Stimulated activated CD4-positive, alpha-beta T cell treated with anti-CD3 and anti-CD28 coated beads, Interleukin-12 subunit alpha, Interleukin-12 subunit beta, amount 100 ng/mL, for 4 hours (primary cell): ENCODE measurements around the gene ERH.
"Not testable (repeated sequence)": the region's sequence is repeated elsewhere in the genome, so short reads cannot be mapped to it uniquely, and the experiment has no call there.

Experiments used
- DNase-seq: peaks from one replicate; pipeline ENCODE4 v3.0.0-alpha.2; 2020

Gene ERH

DNA sequence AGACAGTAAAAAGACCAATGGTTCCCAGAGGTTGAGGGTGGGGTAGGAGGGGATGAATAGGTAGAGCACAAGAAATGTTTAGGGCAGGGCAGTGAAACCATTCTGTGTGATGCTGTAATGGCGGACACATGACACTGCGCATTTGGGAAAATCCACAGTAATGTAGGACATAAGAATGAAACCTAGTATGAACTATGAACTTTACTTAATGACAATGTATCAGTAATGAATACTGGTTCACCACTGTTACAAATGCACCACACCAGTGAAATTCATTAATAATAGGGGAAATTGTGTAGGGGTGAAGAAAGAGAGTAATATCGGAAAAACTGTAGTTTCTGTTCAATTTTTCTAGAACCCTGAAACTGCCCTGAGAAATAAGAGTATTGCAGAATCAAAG is 5.6 kb downstream of the ERH start:
- DNase-seq, result no peak

DNA sequence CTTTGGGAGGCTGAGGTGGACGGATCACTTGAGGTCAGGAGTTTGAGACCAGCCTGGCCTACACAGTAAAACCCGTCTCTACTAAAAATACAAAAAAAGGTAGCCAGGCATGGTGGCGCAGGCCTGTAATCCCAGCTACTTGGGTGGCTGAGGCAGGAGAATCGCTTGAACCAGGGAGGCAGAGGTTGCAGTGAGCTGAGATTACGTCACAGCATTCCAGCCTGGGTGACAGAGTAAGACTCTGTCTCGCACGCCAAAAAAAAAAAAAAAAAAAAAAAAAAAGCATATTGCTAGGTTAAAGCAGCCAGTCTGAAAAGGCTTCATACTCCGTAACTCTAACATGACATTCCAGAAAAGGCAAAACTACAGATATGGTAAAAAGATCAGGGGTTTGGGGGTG is 6.7 kb downstream of the ERH start:
- not testable (repeated sequence) for DNase-seq

DNA sequence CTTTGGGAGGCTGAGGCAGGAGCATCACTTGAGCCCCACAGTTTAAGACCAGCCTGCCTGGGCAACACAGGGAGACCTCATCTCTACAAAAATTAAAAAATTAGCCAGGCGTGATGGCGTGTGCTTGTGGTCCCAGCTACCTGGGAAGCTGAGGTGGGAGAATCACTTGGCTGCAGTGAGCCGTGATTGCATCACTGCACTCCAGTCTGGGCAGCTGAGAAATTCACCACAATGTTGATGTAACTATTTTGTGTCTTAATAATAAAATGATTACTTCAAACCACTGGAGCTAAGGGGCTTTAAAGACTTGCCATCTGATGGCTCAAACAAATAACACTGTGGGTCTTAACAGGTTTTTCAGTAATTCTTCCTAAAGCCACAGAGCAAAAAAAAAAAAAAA is 10.8 kb downstream of the ERH start:
- no peak for DNase-seq

DNA sequence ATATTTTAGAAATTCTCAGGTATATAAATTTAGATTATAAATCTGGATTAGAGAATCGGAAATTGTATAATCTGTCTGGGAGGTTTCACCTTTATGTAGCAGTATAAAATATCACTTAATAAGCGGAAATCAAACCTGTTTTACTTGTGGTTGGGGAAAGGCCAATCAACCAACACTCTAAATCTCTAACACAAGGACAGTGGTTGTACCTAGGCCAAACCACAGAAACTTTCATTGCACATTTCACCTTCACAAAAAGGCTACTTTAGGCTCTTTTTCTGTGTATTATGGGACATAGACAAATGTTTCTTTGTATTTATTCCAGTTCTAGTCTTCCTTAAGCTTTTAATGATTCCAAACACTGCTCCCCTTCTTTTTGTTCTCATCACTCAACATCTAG is 19.8 kb downstream of the ERH start:
- no peak for DNase-seq

DNA sequence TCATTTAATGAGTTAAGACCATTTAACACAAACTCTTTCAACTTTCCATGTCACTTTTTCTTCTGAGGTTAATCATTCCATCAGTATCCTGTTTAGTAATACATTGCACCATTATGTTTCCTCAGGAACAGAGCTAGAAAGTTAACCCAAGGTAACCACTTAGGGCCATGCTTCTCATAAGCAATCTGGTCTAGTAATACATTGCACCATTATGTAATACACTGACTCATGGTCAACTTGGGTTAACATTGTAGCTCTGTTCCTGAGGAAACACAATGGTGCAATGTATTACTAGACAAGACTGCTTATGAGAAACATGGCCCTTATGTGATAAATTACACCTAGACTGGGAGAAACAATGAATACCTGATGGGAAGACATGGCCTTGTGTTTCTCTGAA is 21.7 kb downstream of the ERH start:
- no peak for DNase-seq

GRCh38 chr14:69375722-69376121 is 22.4 kb downstream of the ERH start:
- no peak for DNase-seq

DNA sequence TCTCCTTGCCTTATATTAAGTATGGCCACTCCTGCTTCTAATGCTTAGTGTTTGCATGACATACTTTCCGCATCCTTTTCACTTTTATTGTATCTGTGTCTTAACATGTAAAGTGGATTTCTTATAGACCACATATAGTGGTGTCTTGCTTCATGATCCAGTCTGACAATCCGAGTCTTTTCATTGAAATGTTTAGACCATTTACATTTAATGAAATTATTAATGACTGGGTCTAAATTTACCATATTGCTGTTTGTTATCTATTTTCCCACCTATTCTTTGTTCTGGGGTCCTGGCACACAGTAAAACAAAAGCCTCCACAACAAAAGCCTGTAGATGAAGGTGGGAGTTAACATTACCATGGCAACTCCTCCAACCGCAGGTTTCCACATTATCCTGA is 22.9 kb downstream of the ERH start:
- no peak for DNase-seq

DNA sequence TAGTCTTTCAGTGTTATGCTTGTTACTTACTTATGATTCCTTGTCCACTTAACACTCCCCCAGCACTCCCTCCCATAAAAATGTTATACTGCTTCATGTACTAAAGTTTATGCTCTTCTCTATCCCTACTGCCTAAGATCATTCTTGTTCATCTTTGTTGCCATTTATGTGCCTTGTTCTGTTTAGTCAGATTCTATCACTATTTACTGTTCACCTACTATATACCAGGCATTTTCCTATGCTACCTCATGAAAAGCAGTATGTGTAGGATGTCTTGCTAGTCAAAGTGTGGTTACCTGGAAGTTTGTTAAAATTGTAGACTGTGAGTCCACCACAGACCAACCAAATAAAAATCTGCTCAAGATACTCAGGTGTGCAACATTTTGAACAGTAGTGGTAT is 23.9 kb downstream of the ERH start:
- no peak for DNase-seq

DNA sequence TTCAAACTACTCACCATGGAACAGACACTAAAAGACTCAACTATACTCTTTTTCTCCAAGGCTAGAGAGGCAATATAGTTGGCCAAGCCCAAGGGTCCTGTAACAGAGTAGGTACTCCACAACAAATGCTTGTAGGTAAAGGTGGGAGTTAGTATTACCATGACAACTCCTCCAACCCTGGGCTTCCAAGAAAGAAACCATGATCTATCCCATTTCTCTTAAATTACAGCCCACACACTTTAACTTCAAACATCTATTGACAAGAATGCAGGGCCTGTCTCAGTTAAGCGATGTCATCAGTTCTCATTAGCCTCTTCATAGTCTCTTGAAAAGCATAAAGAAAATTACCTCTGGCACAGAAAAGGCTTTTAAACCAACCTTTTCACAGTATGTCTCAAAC is 25.0 kb downstream of the ERH start:
- DNase-seq, result no peak

GRCh38 chr14:69372146-69372545 is 26.0 kb downstream of the ERH start:
- DNase-seq, result no peak

- DNase-seq, result no peak
Observed at GRCh38 chr14:69370061-69370460, 28.0 kb downstream of the ERH start.

GRCh38 chr14:69368381-69368780 is 29.7 kb downstream of the ERH start:
- no peak for DNase-seq

DNA sequence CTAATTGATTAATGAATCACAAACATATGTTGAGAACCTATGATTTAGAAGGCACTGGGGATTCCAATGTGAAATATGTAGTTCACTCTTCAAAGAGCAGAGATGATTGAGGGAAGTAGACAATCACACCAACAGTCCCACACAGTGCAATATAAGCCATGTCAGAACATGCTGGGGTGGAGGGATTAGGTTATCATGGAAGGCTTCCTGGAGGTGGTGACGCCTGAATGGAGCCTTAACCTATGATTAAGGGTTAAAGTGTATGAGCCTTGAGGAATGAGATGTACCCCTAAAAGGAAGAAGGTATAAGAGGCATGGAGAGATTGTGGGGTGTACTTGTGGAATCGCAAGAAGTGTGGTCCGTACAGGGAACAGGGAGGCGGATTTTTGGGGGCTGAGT is 31.3 kb downstream of the ERH start:
- DNase-seq, result no peak

DNA sequence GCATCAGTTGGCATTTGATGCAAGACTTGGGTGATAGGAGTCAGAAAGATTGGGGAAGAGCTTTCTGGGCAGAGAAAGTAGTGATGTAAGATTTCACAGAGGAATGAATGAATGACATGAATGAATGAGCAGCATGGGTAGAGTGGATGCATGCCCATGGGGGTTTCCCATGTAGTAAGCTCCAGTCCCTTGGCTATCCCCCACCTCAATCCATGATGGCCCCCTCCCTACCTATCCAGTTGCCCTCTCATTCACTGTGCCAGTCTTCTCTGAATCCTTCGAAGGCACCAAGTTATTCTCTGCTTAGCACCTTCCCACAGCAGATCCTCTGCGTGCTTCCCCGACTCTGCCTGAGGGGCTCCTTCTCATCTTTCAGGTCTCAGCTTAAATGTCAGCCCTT is 32.0 kb downstream of the ERH start:
- DNase-seq, result no peak

DNA sequence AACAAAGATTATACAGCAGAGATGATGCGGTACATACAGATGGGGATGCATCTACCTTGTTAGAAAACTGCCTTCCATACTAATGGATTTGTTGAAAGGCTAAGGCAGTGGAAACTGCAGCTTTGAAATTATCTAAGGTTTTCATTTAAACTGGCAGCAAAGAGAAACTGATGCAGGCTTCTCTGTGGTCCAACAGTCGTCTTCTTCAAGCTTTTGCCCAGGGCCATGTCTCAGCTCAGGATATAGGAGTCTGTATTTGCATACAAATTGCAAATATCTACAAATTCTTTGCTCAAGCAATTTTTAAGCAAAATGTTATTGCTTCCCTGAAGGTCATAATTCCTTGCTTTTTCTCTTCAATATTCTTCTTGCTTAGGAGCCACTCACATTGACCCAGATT is 33.7 kb downstream of the ERH start:
- no peak for DNase-seq

GRCh38 chr14:69363964-69364363 is 34.1 kb downstream of the ERH start:
- DNase-seq, result no peak

GRCh38 chr14:69363055-69363454 is 35.0 kb downstream of the ERH start:
- no peak for DNase-seq

GRCh38 chr14:69360438-69361108 is 37.5 kb downstream of the ERH start:
- DNase-seq, result no peak

DNA sequence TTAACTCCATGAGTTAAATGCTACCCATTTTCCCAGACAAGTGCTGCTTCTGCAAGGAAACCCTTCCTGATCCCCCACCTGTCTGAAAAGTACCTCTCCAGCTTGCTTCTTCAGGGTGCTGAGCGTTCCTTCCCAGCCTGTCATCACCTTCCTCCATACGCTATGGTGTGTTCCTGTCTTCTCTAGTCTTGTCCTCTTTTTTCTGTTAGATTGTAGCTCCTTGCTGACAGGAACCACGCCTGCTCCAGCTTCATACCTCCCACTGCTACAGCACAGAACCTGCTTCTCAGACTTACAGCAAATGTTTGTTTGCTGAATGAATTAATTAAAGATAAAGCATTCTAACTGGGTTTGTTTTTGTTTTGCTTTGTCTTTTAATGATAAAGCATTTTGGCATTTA is 39.1 kb downstream of the ERH start:
- DNase-seq, result no peak

DNA sequence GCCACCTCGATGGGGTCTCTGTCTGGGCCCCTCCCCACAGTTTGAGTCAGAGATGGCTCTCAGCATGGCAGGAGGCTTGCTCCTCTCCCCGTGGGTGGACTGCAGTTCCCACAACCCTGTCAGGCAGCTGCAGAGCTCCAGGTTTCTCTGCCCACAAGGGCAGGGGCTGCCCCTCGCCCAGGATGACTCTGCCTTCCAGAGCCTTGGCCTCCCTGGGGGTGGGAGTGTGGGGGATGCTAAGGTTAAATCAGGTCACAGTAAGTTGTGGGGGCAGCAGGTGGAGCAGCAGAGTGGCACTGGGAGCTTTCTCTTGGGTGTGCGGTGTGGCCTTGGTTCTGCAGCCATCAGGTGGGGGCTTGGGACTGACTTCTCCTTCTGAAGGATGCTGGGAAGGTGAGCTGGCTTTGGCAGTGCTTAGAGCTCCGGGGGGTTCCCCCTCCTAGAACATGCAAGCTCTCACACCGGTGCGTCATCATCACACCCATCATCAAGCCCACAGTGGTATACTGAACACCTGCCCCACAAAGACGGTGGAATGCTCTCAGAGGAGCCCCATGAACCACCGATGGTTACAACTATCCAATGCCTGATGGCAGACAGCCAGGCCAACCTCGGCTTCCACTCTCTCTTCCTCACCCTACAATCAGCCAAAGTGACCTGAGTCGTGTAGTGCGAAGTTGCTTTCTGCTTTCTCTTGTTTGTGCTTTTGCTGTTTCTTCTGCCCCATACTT is 39.7 kb downstream of the ERH start:
- peak; percentile 13 for DNase-seq

GRCh38 chr14:69357544-69358200 is 40.4 kb downstream of the ERH start:
- no peak for DNase-seq

GRCh38 chr14:69356903-69357543 is 41.1 kb downstream of the ERH start:
- no peak for DNase-seq

DNA sequence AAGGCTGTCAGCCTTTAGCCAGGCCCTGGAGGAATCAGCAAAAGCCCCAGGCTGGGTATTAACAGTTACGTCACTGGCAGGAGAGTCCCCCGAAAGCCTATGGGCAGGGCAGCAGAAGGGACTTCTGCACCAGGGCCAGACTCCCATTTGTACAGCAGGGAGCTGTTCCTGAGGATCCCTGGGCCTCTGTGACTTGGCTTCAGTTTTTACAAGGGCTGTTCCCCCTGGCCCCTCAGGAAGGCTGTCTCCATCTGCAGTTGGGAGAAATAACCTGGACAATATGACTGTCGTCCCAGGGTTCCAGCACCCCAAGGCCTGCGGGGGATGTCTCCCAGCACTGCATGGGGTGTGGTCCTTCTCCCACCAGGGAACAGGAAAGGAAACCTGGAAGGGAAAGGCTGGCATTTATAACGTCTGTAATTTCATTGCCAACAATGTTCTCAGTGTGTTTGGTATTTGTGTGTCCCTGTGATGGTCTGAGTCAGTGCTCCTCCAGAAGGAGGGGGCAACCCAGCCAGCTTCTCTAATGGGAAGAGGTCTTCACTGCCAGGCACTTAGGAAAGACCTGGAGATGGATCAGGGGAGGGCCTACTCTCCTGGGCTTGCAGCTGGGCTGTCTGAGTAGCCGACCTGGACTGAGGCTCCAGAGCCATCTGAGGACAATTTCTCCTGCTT is 42.4 kb downstream of the ERH start:
- no peak for DNase-seq
